ENCODE data around the gene ALG12.

Gene ALG12

DNA sequence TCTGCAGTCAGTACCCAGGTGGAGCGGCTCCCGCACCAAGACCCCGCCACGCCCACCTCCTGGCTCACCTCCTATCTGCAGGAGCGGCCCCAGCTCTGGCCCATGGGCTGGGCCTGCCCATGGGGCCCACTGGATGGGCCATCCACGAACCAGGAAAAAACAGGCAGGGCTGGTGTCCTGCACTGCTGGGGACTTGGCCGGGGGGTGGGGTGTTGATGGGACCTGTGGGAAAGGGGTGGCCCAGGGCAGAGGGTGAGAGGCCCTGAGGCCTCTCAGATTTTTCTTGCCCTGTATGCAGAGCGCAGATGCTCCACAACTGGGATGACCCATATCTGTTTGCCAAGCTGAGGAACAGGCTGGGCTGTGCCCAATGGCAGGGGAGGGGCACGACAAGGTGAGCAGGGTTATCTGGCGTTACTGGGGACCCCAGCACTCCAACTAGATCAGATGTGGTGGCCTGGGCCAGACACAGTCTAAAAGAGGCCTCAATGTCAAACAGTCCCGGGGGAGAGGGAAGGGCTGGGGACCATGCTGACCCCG is 39.7 kb upstream of the ALG12 start:
- DNase-seq = no peak

DNA sequence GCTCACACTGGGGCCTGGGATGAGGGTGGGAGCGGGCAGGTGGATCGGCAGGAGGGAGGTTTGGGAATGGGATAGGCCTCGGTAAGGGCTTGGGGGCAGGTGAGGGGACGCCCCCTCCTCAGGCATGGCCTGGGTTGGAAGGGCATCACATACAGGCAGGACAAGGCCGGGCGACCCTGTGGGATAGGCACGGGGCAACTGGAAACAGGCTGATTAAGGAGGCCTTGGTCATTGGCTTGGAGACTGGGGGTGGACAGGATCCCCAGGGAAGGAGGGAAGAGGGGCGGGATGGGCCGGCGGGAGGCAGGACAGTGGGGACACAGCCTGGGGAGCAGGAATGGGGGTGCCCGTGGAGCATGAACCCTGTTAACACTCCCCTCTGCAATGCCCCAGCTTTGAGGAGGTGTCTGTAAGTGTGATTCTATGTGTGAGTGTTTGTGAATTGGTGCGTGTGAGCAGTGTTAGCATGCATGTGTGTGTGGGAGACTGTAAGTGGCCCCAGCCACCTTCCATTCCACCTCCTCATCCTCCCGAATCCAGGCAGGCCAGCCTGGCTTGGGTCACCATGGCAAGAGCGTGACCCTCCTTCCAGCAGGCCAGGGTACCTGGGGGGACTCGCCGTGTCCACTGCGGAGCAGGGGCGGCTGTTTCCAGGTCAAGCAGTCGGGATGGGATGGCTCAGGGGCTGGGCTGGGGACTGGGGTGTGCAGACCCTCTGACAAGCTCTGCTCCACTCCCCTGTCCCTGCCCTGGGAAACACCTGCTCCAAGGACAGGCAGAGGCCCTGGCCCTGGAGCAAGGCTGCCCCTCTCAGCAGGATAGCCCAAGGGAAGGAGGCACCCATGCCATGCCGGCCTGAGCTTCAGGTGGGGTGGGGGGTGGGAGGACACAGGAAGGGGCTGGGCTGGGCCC is 38.9 kb upstream of the ALG12 start:
- no peak for DNase-seq

DNA sequence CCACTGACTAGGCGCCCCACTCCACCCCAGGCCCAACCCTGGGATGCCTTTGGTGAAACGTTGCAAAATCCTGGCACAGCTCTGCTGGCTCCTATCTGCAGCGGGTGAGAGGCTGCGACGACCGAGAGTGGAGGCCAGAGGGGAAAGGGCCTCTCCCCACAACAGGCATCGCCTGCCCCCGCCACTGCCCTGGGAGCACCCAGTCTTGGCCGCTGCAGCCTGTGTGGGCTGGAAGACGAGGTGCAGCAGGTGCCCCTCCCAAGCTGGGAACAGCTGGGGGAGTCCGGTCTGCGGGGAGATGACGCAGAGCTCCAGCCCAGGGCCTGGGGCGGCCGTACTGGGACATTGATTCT is 38.2 kb upstream of the ALG12 start:
- no peak for DNase-seq

GRCh38 chr22:49955581-49956417 is 37.6 kb upstream of the ALG12 start:
- DNase-seq = no peak

GRCh38 chr22:49954991-49955580 is 36.8 kb upstream of the ALG12 start:
- no peak for DNase-seq

GRCh38 chr22:49954354-49954753 is 36.1 kb upstream of the ALG12 start:
- DNase-seq = no peak

GRCh38 chr22:49953680-49954344 is 35.6 kb upstream of the ALG12 start:
- no peak for DNase-seq

GRCh38 chr22:49953027-49953679 is 34.9 kb upstream of the ALG12 start:
- no peak for DNase-seq

DNA sequence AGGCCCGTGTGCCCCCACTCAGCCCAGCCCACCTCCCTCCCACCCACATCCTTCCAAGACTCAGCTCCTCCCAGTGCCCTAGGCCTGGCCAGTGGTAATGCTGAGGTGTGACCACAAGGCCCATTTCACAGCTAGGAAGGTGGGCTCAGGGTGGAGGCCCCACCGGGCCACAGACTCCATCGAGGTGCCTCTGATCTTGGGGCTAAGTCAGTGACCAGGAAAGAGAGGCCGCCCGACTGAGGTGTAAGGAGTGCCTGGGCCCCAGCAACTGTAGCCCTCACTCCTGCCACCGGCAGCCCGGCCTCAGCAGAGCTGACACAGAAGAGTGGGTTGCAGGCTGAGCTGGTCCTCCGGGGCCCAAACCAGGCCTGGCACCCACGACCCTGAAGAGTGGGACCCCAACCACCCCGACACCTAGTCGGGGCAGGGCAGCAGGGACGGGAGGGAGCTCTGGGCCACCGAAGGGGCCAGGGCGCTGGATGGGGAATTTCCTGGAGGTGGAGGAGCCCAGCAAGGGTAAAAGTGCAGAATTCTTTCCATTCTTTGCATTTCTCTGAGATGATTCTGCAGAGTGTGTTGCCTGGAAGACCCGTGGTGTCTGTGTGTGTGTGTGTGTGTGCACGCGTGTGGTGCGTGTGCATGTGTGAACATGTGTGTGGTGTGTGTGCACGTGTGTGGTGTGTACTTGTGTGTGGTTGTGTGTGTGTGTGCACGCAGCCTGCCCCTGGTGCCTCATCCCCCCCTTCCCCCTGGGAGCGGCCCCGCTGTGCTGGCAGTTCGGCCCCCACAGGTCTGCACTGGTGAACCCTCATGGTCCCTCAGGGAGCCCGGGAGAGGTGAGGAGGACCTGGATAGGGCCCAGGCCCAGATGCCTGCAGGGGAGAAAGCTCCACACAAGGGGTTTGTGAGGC is 34.0 kb upstream of the ALG12 start:
- DNase-seq = no peak

DNA sequence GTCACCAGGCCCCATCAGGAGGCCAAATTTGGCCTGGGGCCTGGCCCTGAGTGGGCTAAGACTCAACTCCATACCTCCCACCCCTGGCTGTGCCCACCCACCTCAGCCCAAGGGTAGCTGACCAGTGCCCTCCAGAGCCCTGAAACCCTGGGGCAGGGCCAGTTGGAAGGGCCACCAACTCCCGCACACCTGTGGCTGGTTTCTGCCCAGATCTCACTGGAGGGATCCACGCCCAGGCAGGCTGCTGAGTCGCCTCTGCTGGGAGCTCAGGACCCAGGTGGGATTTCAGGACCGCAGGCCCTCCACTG is 33.4 kb upstream of the ALG12 start:
- no peak for DNase-seq

DNA sequence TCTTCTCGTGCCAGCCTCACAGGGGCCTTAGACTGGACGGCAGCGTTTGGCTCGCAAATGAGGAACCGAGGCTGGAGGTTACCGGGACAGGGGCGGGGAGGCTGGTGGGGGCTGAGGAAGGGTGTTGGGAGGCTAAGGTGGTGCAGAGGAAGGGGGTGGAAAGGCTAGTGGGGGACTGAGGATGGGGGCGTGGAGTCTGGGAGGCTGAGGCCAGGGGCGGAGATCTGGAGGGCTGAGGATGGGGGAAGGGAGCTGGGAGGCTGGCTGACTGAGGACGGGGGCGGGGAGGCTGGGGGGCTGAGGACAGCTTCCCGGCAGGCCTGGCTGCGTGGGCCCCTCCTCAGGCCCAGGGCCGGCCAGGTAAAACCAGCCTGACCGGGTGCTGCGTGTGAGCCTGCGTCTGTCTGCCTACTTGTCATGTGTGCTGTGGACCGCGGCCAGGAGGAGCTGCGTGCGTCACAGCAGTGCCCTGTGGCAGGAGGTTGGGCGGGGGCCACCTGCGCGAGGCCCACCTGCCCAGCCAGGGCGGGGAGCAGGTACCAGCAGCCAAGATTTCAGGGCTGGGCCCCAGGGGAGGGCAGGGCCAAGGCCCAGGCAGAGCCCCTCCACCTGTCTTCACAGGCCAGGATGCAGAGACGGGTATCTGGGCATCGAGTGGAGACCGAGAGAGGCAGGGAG is 32.9 kb upstream of the ALG12 start:
- DNase-seq = no peak

GRCh38 chr22:49950396-49950994 is 32.3 kb upstream of the ALG12 start:
- DNase-seq = no peak

- DNase-seq = no peak
These were observed 31.7 kb upstream of the ALG12 start for GRCh38 chr22:49949914-49950292.

- DNase-seq = no peak
These were observed 31.0 kb upstream of the ALG12 start for GRCh38 chr22:49948958-49949913.

GRCh38 chr22:49948116-49948957 is 30.1 kb upstream of the ALG12 start:
- no peak for DNase-seq

DNA sequence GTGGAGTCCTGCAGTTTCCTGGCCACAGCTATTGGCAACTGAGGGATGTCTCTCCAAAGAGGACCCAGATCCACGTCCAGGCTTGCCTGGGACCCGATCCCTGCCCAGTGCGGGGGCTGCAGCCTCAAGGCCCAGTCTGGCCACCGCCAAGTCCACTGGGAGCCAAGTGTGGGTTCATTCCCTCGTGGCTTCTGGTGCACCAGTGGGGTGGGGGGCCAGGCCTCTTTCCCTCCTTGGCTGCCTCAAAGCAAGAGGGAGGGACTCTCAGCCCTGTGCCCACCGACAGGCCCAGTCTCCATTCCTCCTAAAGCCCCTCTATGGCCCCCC is 29.0 kb upstream of the ALG12 start:
- no peak for DNase-seq

GRCh38 chr22:49946612-49947295 is 28.5 kb upstream of the ALG12 start:
- DNase-seq = no peak
